Measurements from ENCODE around the gene IL36A.

The IL36A gene

GRCh38 chr2:113005030-113005509 is at the start of gene IL36A:
IL36A (plus strand) TSS chr2:113005459; CDS start chr2:113005872, 413 bp downstream.
- DNase-seq (ENCODE audit: low spot score) = no peak

DNA sequence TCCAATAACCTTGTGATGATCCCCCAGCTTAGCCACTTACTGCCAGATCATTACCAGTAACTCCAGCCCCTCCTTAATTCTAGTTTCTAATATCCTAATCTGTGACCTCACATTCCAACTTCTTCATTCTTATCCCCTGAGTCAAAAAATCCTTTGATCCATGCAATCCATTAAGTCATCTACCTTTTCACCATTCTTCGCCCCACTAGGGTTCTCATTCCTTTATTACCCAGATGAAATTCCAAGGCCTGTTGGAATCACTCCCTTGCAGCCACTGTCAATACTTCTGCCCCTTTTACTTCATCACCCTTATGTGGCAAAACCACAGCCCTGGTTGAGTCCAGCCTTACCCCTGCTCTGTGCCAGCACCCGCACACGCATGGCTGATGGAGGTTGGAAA is 47.7 kb upstream of the IL36A start:
- no peak for DNase-seq (ENCODE audit: low spot score)

DNA sequence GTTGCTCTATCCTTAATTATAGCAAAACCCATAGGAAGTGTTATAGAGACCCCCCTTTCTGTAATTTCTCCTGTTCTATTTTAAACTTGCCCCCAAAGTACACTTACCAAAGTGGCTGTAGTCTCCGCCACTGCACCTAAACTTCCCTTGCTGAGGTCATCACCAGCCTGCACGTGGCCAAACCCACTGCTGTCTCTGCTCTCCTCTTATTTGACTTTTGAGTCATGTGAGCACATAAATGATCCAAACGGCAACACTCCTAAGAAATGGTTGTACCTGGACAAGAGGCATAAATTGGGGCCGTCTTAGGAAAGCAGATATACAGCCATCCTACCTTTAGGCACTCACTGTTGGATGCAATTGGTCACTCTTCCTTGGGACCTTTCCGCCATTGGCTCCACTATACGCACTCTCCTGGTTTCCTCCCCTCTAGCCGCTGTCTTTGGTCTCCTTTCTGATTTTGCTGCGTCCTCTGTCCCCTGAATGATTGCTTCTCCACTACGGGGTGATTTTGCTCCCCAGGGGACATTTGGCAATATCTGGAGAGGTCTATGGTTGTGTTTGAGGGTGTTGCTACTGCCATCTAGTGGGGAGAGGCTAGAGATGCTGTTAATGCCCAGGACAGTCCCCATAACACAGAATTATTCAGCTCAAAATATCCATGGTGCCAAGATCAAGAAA is 46.7 kb upstream of the IL36A start:
- DNase-seq (ENCODE audit: low spot score) = peak; percentile 20

DNA sequence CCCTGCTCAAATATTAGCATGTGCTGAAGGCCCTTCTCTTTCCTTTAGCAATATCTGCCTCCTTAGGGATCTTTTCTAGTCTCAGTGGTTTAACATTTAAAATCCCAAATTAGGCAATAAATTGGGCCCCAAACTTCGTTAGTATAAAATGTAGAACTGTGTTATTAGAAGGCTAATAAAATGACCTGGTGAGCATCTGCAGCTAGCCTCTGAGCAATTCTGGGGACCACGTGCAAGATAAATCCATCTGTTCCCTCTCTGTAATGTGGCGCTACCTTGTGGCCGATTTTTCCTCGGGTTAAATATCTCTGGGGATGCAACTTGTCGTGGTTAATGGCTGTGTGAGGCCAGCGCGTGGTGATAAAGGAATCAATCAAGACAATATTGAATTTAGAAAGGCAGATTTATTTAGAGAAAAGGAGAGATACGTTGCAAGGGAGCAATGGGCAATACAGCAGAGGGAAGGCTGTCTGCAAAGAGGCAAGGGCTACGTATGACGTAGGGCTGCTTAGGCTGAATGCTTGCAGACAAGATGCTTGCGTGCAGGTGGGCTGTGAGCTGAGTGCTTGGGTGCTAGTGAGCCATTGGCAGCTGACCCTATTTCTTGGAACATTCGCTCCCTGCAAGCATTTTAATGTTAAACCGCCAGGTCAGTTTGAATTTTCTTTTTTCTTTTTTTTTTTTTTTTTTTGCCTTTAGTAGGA is 46.0 kb upstream of the IL36A start:
- DNase-seq (ENCODE audit: low spot score) = no peak

DNA sequence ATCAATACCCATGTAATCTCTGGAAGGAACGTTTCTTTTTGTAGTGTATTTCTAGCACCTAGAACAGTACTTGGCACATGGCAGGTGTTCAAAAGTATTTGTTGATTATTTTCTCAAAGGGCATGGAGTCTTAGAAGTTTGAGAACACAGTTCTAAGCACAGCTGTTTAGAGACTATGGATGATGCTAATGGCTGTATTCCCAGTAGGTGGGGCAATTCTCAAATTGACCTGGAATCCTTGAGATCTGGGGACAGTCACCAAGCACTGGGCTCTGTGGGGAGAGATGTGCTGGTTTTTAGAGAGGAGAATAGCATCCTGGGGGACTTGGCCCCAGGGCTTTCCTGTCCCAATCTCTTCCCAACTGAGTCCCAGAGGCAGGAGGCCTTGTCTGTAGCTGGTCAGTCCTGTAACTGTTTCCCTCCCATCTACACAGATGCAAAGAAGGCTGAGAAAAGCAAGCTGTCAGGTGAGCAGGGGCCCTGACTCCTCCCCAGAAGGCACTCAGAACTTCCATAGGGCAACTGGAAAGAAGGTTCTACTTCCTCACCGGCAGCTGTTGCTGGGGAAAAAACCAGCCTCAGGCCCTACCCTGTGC is 44.9 kb upstream of the IL36A start:
- DNase-seq (ENCODE audit: low spot score) = no peak

DNA sequence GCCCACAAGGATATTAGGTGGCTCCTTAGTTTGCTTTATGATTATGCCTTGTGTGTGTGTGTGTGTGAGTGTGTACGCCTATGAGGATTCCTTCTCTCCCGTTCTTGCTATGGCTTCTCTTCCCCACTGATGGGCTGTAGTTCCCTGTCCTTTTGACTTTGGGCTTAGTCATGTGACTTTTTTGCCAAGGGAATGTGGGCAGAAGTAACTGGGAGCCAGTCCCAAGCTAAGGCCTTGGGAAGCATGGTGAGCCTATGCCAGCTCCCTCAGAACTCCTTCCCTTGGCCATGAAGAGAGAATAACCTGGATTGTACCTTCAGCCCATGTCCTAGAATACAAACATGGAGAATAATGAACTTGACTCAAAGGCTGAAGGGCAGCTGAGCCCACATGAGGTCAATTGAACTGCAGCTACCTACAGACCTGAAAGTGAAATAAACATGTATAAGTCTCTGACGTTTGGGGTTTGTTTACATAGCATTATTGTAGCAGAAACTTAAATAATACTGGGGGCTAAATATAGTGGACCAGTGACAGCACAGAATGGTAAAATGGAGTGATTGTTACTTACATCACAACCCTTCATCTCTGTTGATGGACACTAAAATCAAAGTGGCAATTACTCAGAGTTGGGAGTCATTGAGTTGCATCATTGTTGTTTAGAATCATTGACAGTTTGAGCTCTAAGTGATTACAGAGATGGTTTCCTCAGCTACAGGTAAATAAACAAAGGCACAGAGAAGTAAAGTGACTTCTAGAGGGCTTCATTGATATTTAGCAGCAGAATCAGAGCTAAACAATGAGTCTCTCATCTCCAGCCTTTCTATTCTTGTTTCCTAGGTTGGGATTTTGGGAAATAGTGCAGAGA is 42.7 kb upstream of the IL36A start:
- DNase-seq (ENCODE audit: low spot score) = no peak

DNA sequence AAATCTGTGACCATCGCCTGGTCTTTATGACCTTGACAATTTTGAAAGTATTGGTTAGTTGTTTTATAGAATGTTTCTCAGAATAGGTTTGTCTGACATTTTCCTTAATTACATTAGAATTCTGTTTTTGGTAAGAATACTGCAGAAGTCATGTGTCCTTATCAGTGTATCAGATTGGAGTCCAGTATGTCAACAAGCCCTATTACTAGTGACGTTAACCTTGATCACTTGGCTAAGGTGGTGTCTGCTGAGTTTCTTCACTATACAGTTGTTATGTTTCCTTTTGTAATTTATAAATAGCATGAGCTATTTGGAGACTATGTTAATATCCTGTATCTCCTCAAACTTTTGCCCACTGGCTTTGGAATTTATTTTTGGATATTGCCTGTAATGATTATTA is 38.2 kb upstream of the IL36A start:
- DNase-seq (ENCODE audit: low spot score) = no peak

DNA sequence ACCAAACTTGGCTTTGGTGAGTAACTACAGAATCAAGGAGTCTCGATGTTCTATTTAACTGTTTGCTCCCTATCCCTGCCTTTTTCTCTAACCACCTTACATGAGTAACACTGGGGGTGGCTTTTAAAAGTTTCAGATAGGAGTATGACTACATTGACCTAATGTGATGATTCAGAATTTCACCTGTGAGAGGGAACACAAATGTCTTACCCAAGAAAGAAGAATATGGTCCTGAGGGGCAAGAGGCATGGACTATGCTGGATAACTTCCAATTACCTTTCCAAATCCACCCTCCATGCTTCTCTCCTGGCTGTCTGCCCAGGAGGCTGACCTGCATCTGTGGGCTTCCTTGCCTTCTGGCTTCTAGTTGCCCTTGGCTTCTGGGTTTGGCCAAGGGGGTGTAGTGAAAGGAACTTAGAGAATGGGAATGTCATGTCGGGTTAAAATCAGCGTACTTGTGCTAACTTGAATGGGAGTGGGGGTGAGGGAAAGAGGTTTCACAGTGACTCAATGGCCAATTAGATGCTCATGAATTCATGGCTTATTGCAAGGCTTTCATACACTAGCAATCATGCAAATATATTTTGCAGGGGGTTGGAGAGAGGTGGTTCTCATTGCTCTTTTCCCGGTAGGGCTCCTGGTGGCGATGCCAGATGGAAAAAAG is 32.7 kb upstream of the IL36A start:
- no peak for DNase-seq (ENCODE audit: low spot score)

DNA sequence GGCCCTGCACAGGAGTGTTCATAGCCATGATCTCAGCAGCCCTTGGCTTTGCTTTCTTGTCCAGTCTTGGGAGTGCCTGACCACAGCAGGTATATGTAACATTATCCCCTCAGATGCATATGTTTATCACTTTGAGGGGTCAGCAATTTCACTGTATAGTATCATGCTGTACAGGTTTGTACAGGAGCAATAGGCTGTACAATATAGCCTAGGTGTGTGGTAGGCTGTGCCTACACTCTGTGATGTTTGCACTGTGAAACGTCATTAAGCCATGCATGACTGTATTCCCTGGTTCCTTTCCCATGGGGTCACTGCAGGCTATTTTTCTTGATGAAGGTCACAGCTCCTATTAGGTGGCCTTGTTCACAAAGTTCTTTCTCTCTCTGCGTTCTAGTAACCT is 32.1 kb upstream of the IL36A start:
- no peak for DNase-seq (ENCODE audit: low spot score)

DNA sequence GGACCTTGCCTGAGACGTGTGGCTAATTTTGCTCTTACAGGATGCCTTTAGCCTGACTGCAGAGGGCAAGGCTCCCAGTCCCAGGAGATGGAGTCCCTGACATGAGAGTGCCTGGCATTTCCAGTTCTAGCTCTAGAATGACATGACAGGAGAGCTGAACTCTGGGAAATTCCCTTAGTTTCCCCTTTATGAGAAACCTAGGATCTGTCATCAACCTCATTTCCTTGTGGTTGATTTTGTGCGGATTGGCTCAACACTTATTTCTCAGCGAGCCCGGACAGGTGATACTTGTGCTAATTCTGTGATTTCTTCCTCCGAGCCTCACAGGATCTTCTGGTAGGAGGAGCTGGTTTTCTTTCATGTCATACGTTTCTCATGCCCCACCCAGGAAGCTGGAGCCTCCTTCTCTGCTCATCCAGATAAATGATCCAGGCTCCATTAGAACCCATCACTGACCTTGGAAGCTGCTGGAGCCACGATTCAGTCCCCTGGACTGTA is 27.7 kb upstream of the IL36A start, which contains the start of gene IL36G:
Gene IL36G, plus strand, starts transcription at position 448 of the 498 bp plus-strand sequence. CDS start 633 bp downstream, outside the sequence.
- no peak for DNase-seq (ENCODE audit: low spot score)

DNA sequence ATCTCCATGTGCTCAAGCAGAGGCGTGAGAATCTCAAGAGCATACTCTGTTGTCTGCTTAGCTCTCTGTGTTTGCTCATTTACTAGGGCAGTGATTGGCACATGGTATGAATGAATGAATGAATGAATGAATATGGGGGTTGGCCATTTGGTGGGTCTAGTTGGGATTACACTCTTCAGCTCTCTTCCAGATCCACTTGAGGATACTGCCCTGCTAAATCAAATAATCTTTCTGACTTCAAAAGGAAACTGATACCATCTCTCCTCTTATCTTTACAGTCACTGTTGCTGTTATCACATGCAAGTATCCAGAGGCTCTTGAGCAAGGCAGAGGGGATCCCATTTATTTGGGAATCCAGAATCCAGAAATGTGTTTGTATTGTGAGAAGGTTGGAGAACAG is 25.5 kb upstream of the IL36A start:
- DNase-seq (ENCODE audit: low spot score) = no peak

- DNase-seq (ENCODE audit: low spot score) = no peak
These were observed 24.7 kb upstream of the IL36A start for GRCh38 chr2:112980537-112980936.

DNA sequence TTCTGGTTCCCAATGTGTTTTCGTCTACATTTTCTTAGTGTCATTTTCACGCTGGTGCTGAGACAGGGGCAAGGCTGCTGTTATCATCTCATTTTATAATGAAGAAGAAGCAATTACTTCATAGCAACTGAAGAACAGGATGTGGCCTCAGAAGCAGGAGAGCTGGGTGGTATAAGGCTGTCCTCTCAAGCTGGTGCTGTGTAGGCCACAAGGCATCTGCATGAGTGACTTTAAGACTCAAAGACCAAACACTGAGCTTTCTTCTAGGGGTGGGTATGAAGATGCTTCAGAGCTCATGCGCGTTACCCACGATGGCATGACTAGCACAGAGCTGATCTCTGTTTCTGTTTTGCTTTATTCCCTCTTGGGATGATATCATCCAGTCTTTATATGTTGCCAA is 20.2 kb upstream of the IL36A start:
- DNase-seq (ENCODE audit: low spot score) = no peak

DNA sequence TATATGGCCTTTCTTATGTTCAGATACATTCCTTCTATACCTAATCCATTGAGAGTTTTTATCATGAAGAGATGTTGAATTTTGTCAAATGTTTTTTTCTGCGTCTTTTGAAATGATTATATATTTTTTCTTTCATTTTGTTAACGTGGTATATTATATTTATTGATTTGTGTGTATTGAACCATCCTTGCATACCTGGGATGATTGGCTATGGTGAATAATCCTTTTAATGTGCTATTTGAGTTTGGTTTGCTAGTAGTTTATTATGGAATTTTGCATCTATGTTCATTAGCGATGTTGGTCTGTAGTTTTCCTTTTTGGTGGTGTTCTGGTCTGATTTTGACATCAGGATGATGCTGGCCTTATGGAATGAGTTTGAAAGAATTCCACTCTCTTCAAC is 15.6 kb upstream of the IL36A start:
- DNase-seq (ENCODE audit: low spot score) = no peak

GRCh38 chr2:112993831-112994230 is 11.4 kb upstream of the IL36A start:
- no peak for DNase-seq (ENCODE audit: low spot score)

DNA sequence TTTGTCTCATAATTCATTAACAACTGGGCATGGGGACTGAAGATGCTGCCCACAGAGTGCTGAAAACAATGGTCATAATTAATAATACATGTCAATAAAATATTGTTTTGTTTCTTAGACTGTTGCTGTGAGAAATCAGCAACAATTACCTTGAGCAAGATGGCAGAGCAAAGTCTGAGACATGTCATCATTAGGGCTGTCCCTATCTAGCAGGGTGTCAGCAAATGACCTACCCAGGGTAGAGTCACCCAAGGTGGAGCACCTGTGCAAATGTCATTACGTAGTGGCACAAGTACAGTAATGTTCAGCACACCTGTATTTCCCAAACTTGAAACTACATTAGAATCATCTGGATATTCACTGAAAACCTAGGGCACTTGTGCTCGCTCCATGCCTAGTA is 10.6 kb upstream of the IL36A start:
- no peak for DNase-seq (ENCODE audit: low spot score)

DNA sequence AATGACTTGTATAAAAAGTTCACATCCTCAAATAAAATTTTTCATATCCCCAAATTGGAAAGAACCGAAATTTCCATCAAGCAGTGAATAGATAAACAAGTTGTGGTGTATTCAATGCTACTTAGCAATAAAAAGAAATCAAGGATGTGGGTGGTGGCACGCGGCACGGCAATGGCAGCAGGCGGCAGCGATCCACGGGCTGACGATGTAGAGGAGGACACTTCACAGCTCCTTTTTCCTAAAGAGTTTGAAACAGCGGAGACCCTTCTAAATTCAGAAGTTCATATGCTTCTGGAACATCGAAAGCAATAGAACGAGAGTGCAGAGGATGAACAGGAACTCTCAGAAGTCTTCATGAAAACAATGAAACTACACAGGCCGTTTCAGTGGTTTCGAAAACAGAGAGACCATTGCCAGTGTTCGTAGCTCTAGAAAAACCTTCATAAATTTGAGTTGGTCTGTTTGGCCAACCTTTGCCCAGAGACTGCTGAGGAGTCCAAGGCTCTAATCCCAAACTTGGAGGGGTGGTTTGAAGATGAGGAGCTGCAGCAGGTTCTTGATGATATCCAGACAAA is 9.8 kb upstream of the IL36A start:
- no peak for DNase-seq (ENCODE audit: low spot score)

GRCh38 chr2:112996635-112997034 is 8.6 kb upstream of the IL36A start:
- DNase-seq (ENCODE audit: low spot score) = no peak

DNA sequence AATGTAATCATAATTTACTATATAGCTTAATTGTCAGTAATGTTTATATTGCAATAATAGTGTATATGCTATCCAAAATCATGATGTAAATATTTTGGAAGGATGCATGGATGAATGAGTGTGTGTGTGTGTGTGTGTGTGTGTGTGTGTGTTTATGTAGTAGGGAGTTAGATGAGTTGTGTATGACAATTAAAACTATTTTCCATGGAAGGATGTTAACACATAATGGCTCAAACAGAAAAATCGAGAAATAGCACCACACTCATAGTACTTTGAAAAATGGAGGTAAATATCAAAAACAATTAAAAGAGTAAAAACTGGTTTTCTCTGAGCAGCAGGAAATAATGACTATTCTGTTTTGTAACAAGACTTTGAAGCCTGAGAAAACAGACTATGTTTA is 8.1 kb upstream of the IL36A start:
- DNase-seq (ENCODE audit: low spot score) = no peak

GRCh38 chr2:113000436-113000835 is 4.8 kb upstream of the IL36A start:
- DNase-seq (ENCODE audit: low spot score) = no peak

DNA sequence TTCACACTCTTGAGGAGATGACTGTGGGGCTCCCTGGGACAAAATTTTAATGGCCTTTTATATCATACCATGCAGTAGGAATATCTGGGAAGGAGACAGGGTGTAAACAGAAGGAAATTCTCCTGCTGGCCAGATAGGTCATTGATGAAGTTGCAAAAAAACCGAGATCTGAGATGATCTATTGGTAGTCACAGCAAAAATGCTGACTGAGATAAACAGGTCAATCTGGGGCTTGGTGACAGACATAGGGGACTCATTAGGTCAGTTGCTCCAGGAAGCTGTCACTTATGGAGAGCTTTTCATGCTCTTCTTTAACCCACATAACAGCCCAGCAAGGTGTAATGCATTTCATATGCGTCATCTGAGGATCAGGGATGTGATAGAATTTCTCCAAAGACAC is 2.6 kb upstream of the IL36A start:
- DNase-seq (ENCODE audit: low spot score) = no peak

Measured in HuH-7.5 (cell line).